GM06990 (cell line): ENCODE results near the gene TMEM41B.
"Not testable (repeated sequence)": the region's sequence is repeated elsewhere in the genome, so short reads cannot be mapped to it uniquely, and the experiment has no call there.

Source experiments
- DNase-seq: peaks from one replicate; pipeline ENCODE4 v3.0.0-alpha.2; 2011; ENCODE audit not compliant: insufficient read length; ENCODE audit errors: extremely low read depth
- H3K27me3 ChIP-seq: replicated peaks from 2 replicates; pipeline ENCODE4 v1.6.0; 2011; ENCODE audit warnings: low read length; ENCODE audit not compliant: control insufficient read depth, insufficient read depth
- H3K36me3 ChIP-seq: 2 replicates; pipeline ENCODE4 v1.5.1; 2011; ENCODE audit warnings: low read length; ENCODE audit not compliant: control insufficient read depth, insufficient read depth
- H3K4me3 ChIP-seq: replicated peaks from 2 replicates; pipeline ENCODE4 v1.5.1; 2011; ENCODE audit warnings: low read depth, mild to moderate bottlenecking, control low read depth, low read length
- CTCF ChIP-seq: IDR thresholded peaks from 2 replicates; pipeline ENCODE4 v1.5.1; 2011; ENCODE audit warnings: low read length, control low read depth, mild to moderate bottlenecking, inconsistent platforms; ENCODE audit not compliant: insufficient read depth, poor library complexity, severe bottlenecking

The TMEM41B gene

GRCh38 chr11:9314291-9315077, at the start of gene TMEM41B:
Gene TMEM41B (minus strand): TSS chr11:9314593. CDS start chr11:9314441, 152 bp downstream.
- Histone ChIP-seq H3K27me3 (no peaks in the 10 kb centered on the region), H3K4me3 (peak within 1 kb of the TSS; percentile 94), H3K36me3 (no peaks in the 10 kb centered on the region)
- peak; percentile 100 for DNase-seq
- no peak for TF ChIP-seq CTCF

GRCh38 chr11:9362393-9362863, 48.0 kb upstream of the TMEM41B start:
- H3K4me3 ChIP-seq, result no peak overlapping the region
- TF ChIP-seq CTCF, result no peak
- H3K36me3 ChIP-seq, result no peaks in the 10 kb centered on the region
- H3K27me3 ChIP-seq, result no peaks in the 10 kb centered on the region
- DNase-seq, result no peak

- H3K4me3 ChIP-seq, H3K27me3 ChIP-seq, DNase-seq, H3K36me3 ChIP-seq: not testable (repeated sequence)
Measured at GRCh38 chr11:9360862-9361622, 46.6 kb upstream of the TMEM41B start.

- Histone ChIP-seq H3K4me3 (no peak overlapping the region), H3K36me3 (no peaks in the 10 kb centered on the region), H3K27me3 (no peaks in the 10 kb centered on the region)
- TF ChIP-seq CTCF, result no peak
- no peak for DNase-seq
Measured at GRCh38 chr11:9357041-9357440, 42.6 kb upstream of the TMEM41B start.

- DNase-seq, result no peak
- H3K4me3 ChIP-seq, result no peak overlapping the region
- H3K27me3 ChIP-seq, result no peaks in the 10 kb centered on the region
- TF ChIP-seq CTCF, result no peak
- H3K36me3 ChIP-seq, result no peaks in the 10 kb centered on the region
Measured at GRCh38 chr11:9351321-9351881, 37.0 kb upstream of the TMEM41B start.

GRCh38 chr11:9347779-9348178, 33.4 kb upstream of the TMEM41B start:
- DNase-seq, H3K27me3 ChIP-seq, H3K36me3 ChIP-seq, H3K4me3 ChIP-seq: not testable (repeated sequence)
